GM18519 (cell line): ENCODE data around the gene MAGIX.
"Not testable (repeated sequence)": the region's sequence is repeated elsewhere in the genome, so short reads cannot be mapped to it uniquely, and the experiment has no call there.

Experiments used
- ATAC-seq: cut with Tn5 transposase; IDR thresholded peaks from one replicate; pipeline ENCODE4 v1.9.1; 2021; ENCODE audit warnings: mild to moderate bottlenecking, moderate library complexity; ENCODE audit not compliant: unreplicated experiment, low FRiP score

Gene MAGIX

GRCh38 chrX:49162620-49163019 lies at the start of gene MAGIX:
Gene MAGIX, plus strand, starts transcription at chrX:49162758. Its CDS starts 132 bp downstream, at chrX:49162890.
- no peak for ATAC-seq

- ATAC-seq = no peak
These were observed 46.5 kb upstream of the MAGIX start for GRCh38 chrX:49116076-49116475.

- no peak for ATAC-seq
These were observed 45.8 kb upstream of the MAGIX start for GRCh38 chrX:49116716-49117115.

GRCh38 chrX:49117581-49117980 lies 45.0 kb upstream of the MAGIX start:
- ATAC-seq = no peak

- no peak for ATAC-seq
These were observed 42.5 kb upstream of the MAGIX start for GRCh38 chrX:49120091-49120490.

- ATAC-seq = no peak
These were observed 40.1 kb upstream of the MAGIX start for GRCh38 chrX:49122499-49122898.

- not testable (repeated sequence) for ATAC-seq
These were observed 34.8 kb upstream of the MAGIX start for GRCh38 chrX:49127742-49128258.

GRCh38 chrX:49129427-49129826 lies 33.1 kb upstream of the MAGIX start:
- no peak for ATAC-seq

GRCh38 chrX:49132275-49132674 lies 30.3 kb upstream of the MAGIX start:
- not testable (repeated sequence) for ATAC-seq

- no peak for ATAC-seq
These were observed 28.8 kb upstream of the MAGIX start for GRCh38 chrX:49133759-49134158.

- no peak for ATAC-seq
These were observed 25.1 kb upstream of the MAGIX start for GRCh38 chrX:49137492-49137891.

GRCh38 chrX:49139713-49140112 lies 22.8 kb upstream of the MAGIX start:
- ATAC-seq = no peak

- not testable (repeated sequence) for ATAC-seq
These were observed 20.3 kb upstream of the MAGIX start for GRCh38 chrX:49142264-49142663.

- ATAC-seq = not testable (repeated sequence)
These were observed 19.4 kb upstream of the MAGIX start for GRCh38 chrX:49143154-49143553.

- ATAC-seq = no peak
These were observed 15.3 kb upstream of the MAGIX start for GRCh38 chrX:49147282-49147681.

GRCh38 chrX:49147936-49148335 lies 14.6 kb upstream of the MAGIX start:
- no peak for ATAC-seq

- ATAC-seq = not testable (repeated sequence)
These were observed 14.0 kb upstream of the MAGIX start for GRCh38 chrX:49148390-49149100.

GRCh38 chrX:49149291-49149690 lies 13.3 kb upstream of the MAGIX start:
- ATAC-seq = not testable (repeated sequence)

- no peak for ATAC-seq
These were observed 9.1 kb upstream of the MAGIX start for GRCh38 chrX:49153467-49153866.

GRCh38 chrX:49155243-49155899 lies 7.2 kb upstream of the MAGIX start:
- ATAC-seq = no peak

- peak; percentile 80 for ATAC-seq
These were observed 6.4 kb upstream of the MAGIX start for GRCh38 chrX:49155900-49156837.
